ENCODE results near the gene COPS4. TPM values are rescaled to one million over a fixed set of nuclear protein-coding genes. Genes with fewer than 3 reads are reported as not detected.
"Not testable (repeated sequence)": the region's sequence is repeated elsewhere in the genome, so short reads cannot be mapped to it uniquely, and the experiment has no call there.

The COPS4 gene
- total RNA-seq, 1 donor from 2014 or later: 27.6 TPM

DNA sequence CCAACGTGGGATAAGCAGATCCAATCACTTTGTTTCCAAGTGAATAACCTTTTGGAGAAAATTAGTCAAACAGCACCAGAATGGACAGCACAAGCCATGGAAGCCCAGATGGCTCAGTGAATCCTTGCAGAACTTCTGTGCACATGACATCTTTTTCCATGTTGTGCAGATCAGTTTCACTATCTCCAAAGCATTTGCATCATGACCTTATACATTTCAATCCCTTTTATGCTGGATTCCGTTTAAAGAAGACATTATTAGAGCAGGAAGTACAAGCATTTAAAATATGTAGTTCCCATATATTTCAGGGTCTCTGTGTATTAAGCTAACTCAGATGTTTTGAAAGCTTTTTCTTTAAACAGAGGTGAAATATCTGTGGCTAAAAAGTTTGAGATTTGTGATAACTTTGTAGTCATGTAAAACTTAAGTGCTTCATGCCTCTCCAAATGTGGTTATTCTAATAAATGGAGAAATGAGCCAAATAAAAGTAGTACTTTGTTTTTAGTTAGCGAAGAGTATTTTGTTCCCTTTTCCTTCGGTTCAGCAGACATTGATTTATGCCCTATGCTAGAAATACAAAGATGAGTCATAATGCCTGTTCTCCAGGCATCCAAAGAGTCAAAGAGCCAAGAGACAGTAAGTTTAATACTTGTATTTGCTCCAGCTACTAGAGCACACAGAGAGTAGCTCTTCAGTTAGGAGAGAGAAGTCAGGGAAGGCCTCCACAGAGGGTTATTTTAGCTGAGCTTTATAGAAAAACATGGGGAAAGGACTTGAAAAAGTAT is 40.5 kb downstream of the COPS4 start:
- peak; percentile 18 for DNase-seq (ENCODE audit: low read depth)
- Histone ChIP-seq H3K4me3 (ENCODE audit: low read depth, low read length) (no peak overlapping the region), H3K36me3 (ENCODE audit: control insufficient read depth, insufficient read depth, low read length) (no peaks in the 10 kb centered on the region), H3K27me3 (ENCODE audit: control insufficient read depth, insufficient read depth, low read length) (no peaks in the 10 kb centered on the region)
- TF ChIP-seq, protein P1, sequence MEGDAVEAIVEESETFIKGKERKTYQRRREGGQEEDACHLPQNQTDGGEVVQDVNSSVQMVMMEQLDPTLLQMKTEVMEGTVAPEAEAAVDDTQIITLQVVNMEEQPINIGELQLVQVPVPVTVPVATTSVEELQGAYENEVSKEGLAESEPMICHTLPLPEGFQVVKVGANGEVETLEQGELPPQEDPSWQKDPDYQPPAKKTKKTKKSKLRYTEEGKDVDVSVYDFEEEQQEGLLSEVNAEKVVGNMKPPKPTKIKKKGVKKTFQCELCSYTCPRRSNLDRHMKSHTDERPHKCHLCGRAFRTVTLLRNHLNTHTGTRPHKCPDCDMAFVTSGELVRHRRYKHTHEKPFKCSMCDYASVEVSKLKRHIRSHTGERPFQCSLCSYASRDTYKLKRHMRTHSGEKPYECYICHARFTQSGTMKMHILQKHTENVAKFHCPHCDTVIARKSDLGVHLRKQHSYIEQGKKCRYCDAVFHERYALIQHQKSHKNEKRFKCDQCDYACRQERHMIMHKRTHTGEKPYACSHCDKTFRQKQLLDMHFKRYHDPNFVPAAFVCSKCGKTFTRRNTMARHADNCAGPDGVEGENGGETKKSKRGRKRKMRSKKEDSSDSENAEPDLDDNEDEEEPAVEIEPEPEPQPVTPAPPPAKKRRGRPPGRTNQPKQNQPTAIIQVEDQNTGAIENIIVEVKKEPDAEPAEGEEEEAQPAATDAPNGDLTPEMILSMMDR (IDR thresholded peaks at IDR 0.05; ENCODE audit: insufficient read depth, low read length, poor library complexity, severe bottlenecking): no peak

GRCh38 chr4:83080561-83080960 is 45.6 kb downstream of the COPS4 start:
- no peak for DNase-seq (ENCODE audit: low read depth)
- no peaks in the 10 kb centered on the region for H3K36me3 ChIP-seq (ENCODE audit: control insufficient read depth, insufficient read depth, low read length)
- no peak overlapping the region for H3K4me3 ChIP-seq (ENCODE audit: low read depth, low read length)
- TF ChIP-seq, protein P1 (IDR thresholded peaks at IDR 0.05; ENCODE audit: insufficient read depth, low read length, poor library complexity, severe bottlenecking): no peak
- H3K27me3 ChIP-seq (ENCODE audit: control insufficient read depth, insufficient read depth, low read length): no peaks in the 10 kb centered on the region

- Histone ChIP-seq H3K36me3 (ENCODE audit: control insufficient read depth, insufficient read depth, low read length) (no peaks in the 10 kb centered on the region), H3K27me3 (ENCODE audit: control insufficient read depth, insufficient read depth, low read length) (no peaks in the 10 kb centered on the region), H3K4me3 (ENCODE audit: low read depth, low read length) (no peak overlapping the region)
- TF ChIP-seq, protein P1 (IDR thresholded peaks at IDR 0.05; ENCODE audit: insufficient read depth, low read length, poor library complexity, severe bottlenecking): no peak
- no peak for DNase-seq (ENCODE audit: low read depth)
Observed at GRCh38 chr4:83082777-83083176, 47.8 kb downstream of the COPS4 start.

DNA sequence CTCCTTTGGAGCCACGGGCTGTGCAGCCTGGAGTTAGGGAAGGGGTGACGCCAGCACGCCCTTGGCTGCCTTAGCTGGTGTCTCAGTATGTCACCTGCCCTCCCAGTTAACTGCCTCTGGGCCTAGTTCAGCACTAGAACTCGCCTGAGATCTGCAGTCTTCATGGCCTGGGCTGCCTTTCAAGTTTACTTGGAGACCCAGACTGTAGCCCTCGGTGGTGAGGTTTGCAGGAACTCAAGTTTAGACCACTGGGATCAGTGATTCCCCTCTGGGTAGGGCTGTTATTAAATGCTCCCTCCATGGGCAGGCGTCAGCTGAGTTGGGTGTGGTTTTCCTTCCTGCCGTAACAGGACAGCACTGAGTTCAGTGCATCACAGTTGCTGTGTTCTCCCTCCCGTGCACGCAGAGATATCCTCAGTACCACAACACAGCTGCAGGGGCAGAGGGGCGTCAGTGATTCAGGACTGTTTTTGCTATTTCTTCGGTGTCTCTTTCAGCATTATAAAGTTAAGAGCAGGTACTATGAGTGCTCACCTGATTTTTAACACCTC is 49.0 kb downstream of the COPS4 start:
- Histone ChIP-seq H3K27me3 (ENCODE audit: control insufficient read depth, insufficient read depth, low read length) (no peaks in the 10 kb centered on the region), H3K4me3 (ENCODE audit: low read depth, low read length) (no peak overlapping the region), H3K36me3 (ENCODE audit: control insufficient read depth, insufficient read depth, low read length) (no peaks in the 10 kb centered on the region)
- DNase-seq (ENCODE audit: low read depth): no peak
- TF ChIP-seq, protein P1 (IDR thresholded peaks at IDR 0.05; ENCODE audit: insufficient read depth, low read length, poor library complexity, severe bottlenecking): no peak

- H3K27me3 ChIP-seq (ENCODE audit: control insufficient read depth, insufficient read depth, low read length); H3K36me3 ChIP-seq (ENCODE audit: control insufficient read depth, insufficient read depth, low read length); DNase-seq (ENCODE audit: low read depth); H3K4me3 ChIP-seq (ENCODE audit: low read depth, low read length): not testable (repeated sequence)
Observed at GRCh38 chr4:83084956-83085355, 50.0 kb downstream of the COPS4 start.

- Histone ChIP-seq H3K36me3 (ENCODE audit: control insufficient read depth, insufficient read depth, low read length) (no peaks in the 10 kb centered on the region), H3K27me3 (ENCODE audit: control insufficient read depth, insufficient read depth, low read length) (no peaks in the 10 kb centered on the region), H3K4me3 (ENCODE audit: low read depth, low read length) (no peak overlapping the region)
- DNase-seq (ENCODE audit: low read depth): no peak
- TF ChIP-seq, protein P1 (IDR thresholded peaks at IDR 0.05; ENCODE audit: insufficient read depth, low read length, poor library complexity, severe bottlenecking): no peak
Observed at GRCh38 chr4:83089410-83090157, 54.6 kb downstream of the COPS4 start.
